HepG2 (cell line): ENCODE data around the gene GJD3.
"Not testable (repeated sequence)": the region's sequence is repeated elsewhere in the genome, so short reads cannot be mapped to it uniquely, and the experiment has no call there.

Source experiments
- NFIC ChIP-seq: IDR thresholded peaks from 2 replicates; pipeline ENCODE4 v1.6.1; 2012; ENCODE audit warnings: mild to moderate bottlenecking, low read length, inconsistent platforms
- POLR2A ChIP-seq, 2 experiments: IDR thresholded peaks; 2 replicates each; pipeline ENCODE4 v1.6.1; 2011; ENCODE audit warnings: low read depth in 2 of 2, low read length in 2 of 2, mild to moderate bottlenecking in 1 of 2, moderate library complexity in 1 of 2; ENCODE audit not compliant: insufficient read depth in 1 of 2
- ZNF598 ChIP-seq: sonication (generic); formaldehyde crosslinking; IDR thresholded peaks from 2 replicates; pipeline ENCODE4 v1.5.1; 2020; ENCODE audit warnings: mild to moderate bottlenecking, missing genetic modification reagents, borderline replicate concordance
- TF ChIP-seq, protein P1 (sequence below): sonication (generic); formaldehyde crosslinking; IDR thresholded peaks from 2 replicates; pipeline ENCODE4 v1.5.0; 2020; ENCODE audit warnings: mild to moderate bottlenecking, missing genetic modification reagents, moderate library complexity

DNA sequence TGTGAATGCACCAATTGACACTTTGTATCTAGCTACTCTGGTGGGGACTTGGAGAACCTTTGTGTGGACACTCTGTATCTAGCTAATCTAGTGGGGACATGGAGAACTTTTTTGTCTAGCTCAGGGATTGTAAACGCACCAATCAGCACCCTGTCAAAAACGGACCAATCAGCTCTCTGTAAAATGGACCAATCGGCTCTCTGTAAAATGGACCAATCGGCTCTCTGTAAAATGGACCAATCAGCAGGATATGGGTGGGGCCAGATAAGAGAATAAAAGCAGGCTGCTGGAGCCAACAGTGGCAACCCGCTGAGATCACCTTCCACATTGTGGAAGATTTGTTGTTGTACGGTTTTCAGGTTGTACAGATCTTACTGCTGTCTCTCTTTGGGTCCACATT, 12.0 kb upstream of the GJD3 start:
- not testable (repeated sequence) for TF ChIP-seq NFIC; POLR2A (IDR thresholded peaks at IDR 0.05; ENCODE audit: insufficient read depth in 1 of 2, low read depth in 2 of 2, low read length in 2 of 2); ZNF598 (CRISPR knock-in tag)
- TF ChIP-seq, protein P1, sequence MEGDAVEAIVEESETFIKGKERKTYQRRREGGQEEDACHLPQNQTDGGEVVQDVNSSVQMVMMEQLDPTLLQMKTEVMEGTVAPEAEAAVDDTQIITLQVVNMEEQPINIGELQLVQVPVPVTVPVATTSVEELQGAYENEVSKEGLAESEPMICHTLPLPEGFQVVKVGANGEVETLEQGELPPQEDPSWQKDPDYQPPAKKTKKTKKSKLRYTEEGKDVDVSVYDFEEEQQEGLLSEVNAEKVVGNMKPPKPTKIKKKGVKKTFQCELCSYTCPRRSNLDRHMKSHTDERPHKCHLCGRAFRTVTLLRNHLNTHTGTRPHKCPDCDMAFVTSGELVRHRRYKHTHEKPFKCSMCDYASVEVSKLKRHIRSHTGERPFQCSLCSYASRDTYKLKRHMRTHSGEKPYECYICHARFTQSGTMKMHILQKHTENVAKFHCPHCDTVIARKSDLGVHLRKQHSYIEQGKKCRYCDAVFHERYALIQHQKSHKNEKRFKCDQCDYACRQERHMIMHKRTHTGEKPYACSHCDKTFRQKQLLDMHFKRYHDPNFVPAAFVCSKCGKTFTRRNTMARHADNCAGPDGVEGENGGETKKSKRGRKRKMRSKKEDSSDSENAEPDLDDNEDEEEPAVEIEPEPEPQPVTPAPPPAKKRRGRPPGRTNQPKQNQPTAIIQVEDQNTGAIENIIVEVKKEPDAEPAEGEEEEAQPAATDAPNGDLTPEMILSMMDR (CRISPR knock-in tag) = not testable (repeated sequence)
